GM12872 (cell line): ENCODE measurements around the gene FARS2.

ENCODE experiments used
- TF ChIP-seq, protein P1 (sequence below): IDR thresholded peaks from 3 replicates; pipeline ENCODE4 v1.5.1; 2011; ENCODE audit warnings: low read depth, mild to moderate bottlenecking, low read length, moderate library complexity; ENCODE audit not compliant: insufficient read depth

FARS2 gene

GRCh38 chr6:5424726-5425125 is 163.4 kb downstream of the FARS2 start:
- TF ChIP-seq, protein P1, sequence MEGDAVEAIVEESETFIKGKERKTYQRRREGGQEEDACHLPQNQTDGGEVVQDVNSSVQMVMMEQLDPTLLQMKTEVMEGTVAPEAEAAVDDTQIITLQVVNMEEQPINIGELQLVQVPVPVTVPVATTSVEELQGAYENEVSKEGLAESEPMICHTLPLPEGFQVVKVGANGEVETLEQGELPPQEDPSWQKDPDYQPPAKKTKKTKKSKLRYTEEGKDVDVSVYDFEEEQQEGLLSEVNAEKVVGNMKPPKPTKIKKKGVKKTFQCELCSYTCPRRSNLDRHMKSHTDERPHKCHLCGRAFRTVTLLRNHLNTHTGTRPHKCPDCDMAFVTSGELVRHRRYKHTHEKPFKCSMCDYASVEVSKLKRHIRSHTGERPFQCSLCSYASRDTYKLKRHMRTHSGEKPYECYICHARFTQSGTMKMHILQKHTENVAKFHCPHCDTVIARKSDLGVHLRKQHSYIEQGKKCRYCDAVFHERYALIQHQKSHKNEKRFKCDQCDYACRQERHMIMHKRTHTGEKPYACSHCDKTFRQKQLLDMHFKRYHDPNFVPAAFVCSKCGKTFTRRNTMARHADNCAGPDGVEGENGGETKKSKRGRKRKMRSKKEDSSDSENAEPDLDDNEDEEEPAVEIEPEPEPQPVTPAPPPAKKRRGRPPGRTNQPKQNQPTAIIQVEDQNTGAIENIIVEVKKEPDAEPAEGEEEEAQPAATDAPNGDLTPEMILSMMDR: no peak

DNA sequence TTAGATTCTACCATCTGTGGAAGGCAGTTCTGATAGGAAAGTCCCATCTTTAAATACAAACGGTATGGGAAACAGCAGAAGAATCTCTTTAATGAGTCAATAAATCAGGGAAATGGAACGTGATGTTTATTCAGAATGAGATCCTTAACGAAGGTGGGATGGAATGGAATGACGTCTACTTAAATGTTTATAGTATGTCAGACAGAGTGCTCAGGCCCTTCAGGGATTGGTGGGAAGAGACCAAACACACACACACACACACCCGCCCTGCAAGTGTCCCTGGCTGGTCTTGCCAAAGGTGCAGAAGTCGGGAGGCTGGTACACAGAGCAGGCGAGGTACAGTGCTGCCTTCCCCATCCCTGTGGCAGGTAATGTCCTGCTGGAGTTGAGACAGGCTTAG is 164.0 kb downstream of the FARS2 start:
- TF ChIP-seq, protein P1: no peak

DNA sequence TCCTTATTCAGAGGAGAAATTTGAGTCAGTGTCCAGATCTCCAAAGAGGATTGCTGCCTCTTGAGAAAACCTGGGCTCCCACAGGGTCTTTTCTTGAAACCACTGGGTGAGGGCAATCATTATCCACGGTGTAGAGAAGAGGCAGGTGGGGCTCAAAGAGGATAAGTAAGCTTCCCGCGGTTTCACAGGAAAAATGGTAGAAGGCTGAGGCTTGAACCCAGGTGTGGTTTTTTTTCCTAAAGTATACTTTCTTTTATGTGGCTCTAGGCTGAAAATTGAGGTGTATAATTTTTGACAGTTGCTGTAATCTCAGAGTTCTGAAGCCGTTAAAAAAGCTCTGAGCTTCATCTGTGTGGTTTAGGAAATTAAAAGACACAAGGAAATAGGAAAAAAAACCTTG is 164.5 kb downstream of the FARS2 start:
- TF ChIP-seq, protein P1: no peak

- TF ChIP-seq, protein P1: no peak
Measured at GRCh38 chr6:5427586-5427985, 166.3 kb downstream of the FARS2 start.

DNA sequence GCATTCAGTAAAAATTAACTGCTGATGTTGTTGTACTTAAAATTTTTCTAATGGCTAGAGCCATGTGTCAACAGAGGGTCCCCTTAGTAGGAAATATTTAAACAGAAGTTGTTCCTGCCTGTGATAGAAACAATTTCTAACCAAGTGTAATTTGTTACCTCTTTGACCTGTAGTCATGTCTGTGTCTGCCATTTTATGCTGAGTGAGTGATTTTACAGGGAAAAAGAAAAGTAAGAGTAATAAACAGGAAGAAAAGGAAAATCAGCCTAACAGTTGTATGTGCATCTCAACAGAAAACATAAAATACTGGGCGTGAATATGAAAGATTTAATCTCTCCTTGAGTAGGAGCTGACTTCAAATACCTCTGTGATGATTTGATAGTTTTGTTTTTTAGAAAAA is 172.0 kb downstream of the FARS2 start:
- TF ChIP-seq, protein P1: no peak

- TF ChIP-seq, protein P1: no peak
Measured at GRCh38 chr6:5435449-5435848, 174.1 kb downstream of the FARS2 start.

DNA sequence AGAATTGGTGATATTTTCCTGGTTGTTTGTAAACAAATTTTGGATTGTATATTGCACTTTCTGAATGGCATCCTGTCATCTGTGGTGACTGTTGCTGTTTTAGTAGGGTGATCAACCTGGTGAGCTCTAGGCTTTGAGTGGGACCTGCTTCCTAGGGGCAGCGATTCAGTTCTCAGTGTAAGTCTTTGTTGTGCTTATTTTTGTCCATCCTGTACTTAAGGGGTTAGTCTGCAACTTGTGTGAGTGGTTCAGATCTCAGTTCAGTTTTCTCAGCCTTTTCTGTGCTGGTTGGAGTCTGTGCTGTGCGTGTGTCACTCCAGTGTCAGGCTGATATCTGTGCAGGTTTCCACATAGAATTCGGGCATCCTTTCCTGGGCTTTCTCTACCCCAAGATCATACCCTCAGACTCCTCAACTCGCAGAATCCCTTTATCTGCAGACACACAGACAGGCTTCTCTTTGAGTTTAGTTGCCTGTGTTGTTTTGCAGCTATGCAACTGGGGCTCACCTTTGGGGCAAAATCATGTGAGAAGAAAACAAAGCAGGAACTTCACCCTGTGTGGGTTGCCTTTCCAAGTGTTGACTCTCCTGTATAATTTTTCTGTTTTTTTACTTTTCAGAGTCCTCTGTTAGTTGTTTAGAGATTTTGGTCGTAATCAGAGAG is 177.7 kb downstream of the FARS2 start:
- TF ChIP-seq, protein P1: no peak
